ENCODE data around the gene RNF135.
"Not testable (repeated sequence)": the region's sequence is repeated elsewhere in the genome, so short reads cannot be mapped to it uniquely, and the experiment has no call there.

The RNF135 gene

GRCh38 chr17:30954046-30954830 is 16.6 kb upstream of the RNF135 start:
- DNase-seq = peak in 11 of 58 donors; percentile 5 to 46 (median 13)

- DNase-seq = no peak
Observed at GRCh38 chr17:30956764-30957374, 14.0 kb upstream of the RNF135 start.

GRCh38 chr17:30957741-30958140 is 13.1 kb upstream of the RNF135 start:
- no peak for DNase-seq

- DNase-seq = no peak
Observed at GRCh38 chr17:30958187-30958586, 12.7 kb upstream of the RNF135 start.

GRCh38 chr17:30961209-30962188 is 9.3 kb upstream of the RNF135 start:
- no peak for DNase-seq

- DNase-seq = not testable (repeated sequence)
Observed at GRCh38 chr17:30964312-30964711, 6.5 kb upstream of the RNF135 start.

GRCh38 chr17:30964876-30965275 is 6.0 kb upstream of the RNF135 start:
- no peak for DNase-seq

- no peak for DNase-seq
Observed at GRCh38 chr17:30965686-30966085, 5.2 kb upstream of the RNF135 start.

- not testable (repeated sequence) for DNase-seq
Observed at GRCh38 chr17:30967911-30968310, 2.9 kb upstream of the RNF135 start.

GRCh38 chr17:30969989-30970830 is 629 bp upstream of the RNF135 start:
- DNase-seq = peak in 2 of 58 donors; percentile 13 to 35

- no peak for DNase-seq
Observed at GRCh38 chr17:30975042-30975820, 4.4 kb downstream of the RNF135 start.

- not testable (repeated sequence) for DNase-seq
Observed at GRCh38 chr17:30979919-30980318, 9.1 kb downstream of the RNF135 start.

- no peak for DNase-seq
Observed at GRCh38 chr17:30981531-30982519, 11.0 kb downstream of the RNF135 start.

- no peak for DNase-seq
Observed at GRCh38 chr17:30982855-30983254, 12.0 kb downstream of the RNF135 start.

- DNase-seq = no peak
Observed at GRCh38 chr17:30990458-30990857, 19.6 kb downstream of the RNF135 start.

GRCh38 chr17:30992551-30992950 is 21.7 kb downstream of the RNF135 start:
- DNase-seq = no peak

- DNase-seq = no peak
Observed at GRCh38 chr17:30995347-30995746, 24.5 kb downstream of the RNF135 start.

GRCh38 chr17:30996486-30996885 is 25.6 kb downstream of the RNF135 start:
- DNase-seq = no peak

- no peak for DNase-seq
Observed at GRCh38 chr17:30997270-30997669, 26.4 kb downstream of the RNF135 start.
